HEK293T (cell line): ENCODE measurements around the gene ZNF516.

ENCODE experiments used
- CTCF ChIA-PET: fragments of 350-600 bp; formaldehyde crosslinking; extraction: SDS; loops from one replicate; lab custom pipeline; 2021; ENCODE audit warnings: antibody characterized with exemption, inconsistent platforms; lab: Yijun Ruan, JAX
- POLR2A ChIA-PET: fragments of 350-600 bp; formaldehyde crosslinking; extraction: SDS; loops from one replicate; lab custom pipeline; 2020; ENCODE audit warnings: antibody characterized with exemption, inconsistent platforms; lab: Yijun Ruan, JAX
- DNase-seq: peaks from one replicate; pipeline ENCODE4 v3.0.0; 2012; ENCODE audit warnings: mixed read lengths; ENCODE audit errors: extremely low spot score
- ARNT ChIP-seq: fragments of 450-650 bp; IDR thresholded peaks from 2 replicates; pipeline ENCODE4 v1.6.1; 2017; ENCODE audit warnings: mild to moderate bottlenecking
- BHLHE40 ChIP-seq: fragments of 450-650 bp; IDR thresholded peaks from 2 replicates; pipeline ENCODE4 v1.6.1; 2016; ENCODE audit warnings: mild to moderate bottlenecking, moderate library complexity, borderline replicate concordance
- CTBP1 ChIP-seq: fragments of 450-650 bp; IDR thresholded peaks from 2 replicates; pipeline ENCODE4 v1.6.1; 2016; ENCODE audit warnings: borderline replicate concordance
- ELF4 ChIP-seq: fragments of 450-650 bp; IDR thresholded peaks from 2 replicates; pipeline ENCODE4 v1.6.1; 2017; ENCODE audit warnings: antibody characterized with exemption
- FOXA1 ChIP-seq: fragments of 450-650 bp; IDR thresholded peaks from 2 replicates; pipeline ENCODE4 v1.6.1; 2016; ENCODE audit warnings: mild to moderate bottlenecking
- FOXK2 ChIP-seq: fragments of 450-650 bp; IDR thresholded peaks from 2 replicates; pipeline ENCODE4 v1.6.1; 2016; ENCODE audit warnings: mild to moderate bottlenecking
- FOXM1 ChIP-seq: fragments of 450-650 bp; IDR thresholded peaks from 2 replicates; pipeline ENCODE4 v1.6.1; 2017; ENCODE audit warnings: mild to moderate bottlenecking, borderline replicate concordance
- HDGF ChIP-seq: fragments of 450-650 bp; IDR thresholded peaks from 2 replicates; pipeline ENCODE4 v1.6.1; 2017; ENCODE audit warnings: antibody characterized with exemption, borderline replicate concordance
- L3MBTL2 ChIP-seq: fragments of 450-650 bp; conservative IDR thresholded peaks from 2 replicates; pipeline ENCODE4 v1.6.1; 2016; ENCODE audit warnings: mild to moderate bottlenecking
- LEF1 ChIP-seq: fragments of 450-650 bp; IDR thresholded peaks from 2 replicates; pipeline ENCODE4 v1.6.1; 2017; ENCODE audit warnings: mild to moderate bottlenecking, borderline replicate concordance
- NFRKB ChIP-seq: fragments of 450-650 bp; IDR thresholded peaks from 2 replicates; pipeline ENCODE4 v1.6.1; 2016; ENCODE audit warnings: mild to moderate bottlenecking, moderate library complexity
- PKNOX1 ChIP-seq: fragments of 450-650 bp; IDR thresholded peaks from 2 replicates; pipeline ENCODE4 v1.6.1; 2016
- SP1 ChIP-seq: fragments of 450-650 bp; IDR thresholded peaks from 2 replicates; pipeline ENCODE4 v1.6.1; 2017
- SUZ12 ChIP-seq: fragments of 450-650 bp; IDR thresholded peaks from 2 replicates; pipeline ENCODE4 v1.6.1; 2016; ENCODE audit warnings: mild to moderate bottlenecking
- TARDBP ChIP-seq: fragments of 450-650 bp; IDR thresholded peaks from 2 replicates; pipeline ENCODE4 v1.6.1; 2016
- ZNF384 ChIP-seq: fragments of 450-650 bp; IDR thresholded peaks from 2 replicates; pipeline ENCODE4 v1.6.1; 2016

The ZNF516 gene

GRCh38 chr18:76398295-76398694 is 96.7 kb downstream of the ZNF516 start:
- ChIA-PET CTCF (interaction anchor here (0.7 to 1.2 kb wide), 5 partner anchors 18 to 323 kb away, joined by 3 to 7 read pairs (median 3); no protein-coding TSS in a partner anchor), POLR2A (no interaction called here)
- TF ChIP-seq PKNOX1 (no peak), FOXM1 (no peak), FOXA1 (no peak), FOXK2 (no peak), CTBP1 (no peak), ARNT (no peak), LEF1 (no peak), SUZ12 (no peak), ZNF384 (no peak), BHLHE40 (no peak), HDGF (no peak), SP1 (no peak), NFRKB (no peak), ELF4 (no peak)
- DNase-seq = no peak

- DNase-seq = no peak
- TF ChIP-seq ZNF384 = no peak
- POLR2A ChIA-PET = no interaction called here
- CTCF ChIA-PET = no interaction called here
Observed at GRCh38 chr18:76397631-76398030, 97.4 kb downstream of the ZNF516 start.

GRCh38 chr18:76396792-76397191 is 98.2 kb downstream of the ZNF516 start:
- DNase-seq = no peak
- ChIA-PET POLR2A (no interaction called here), CTCF (no interaction called here)
- TF ChIP-seq SP1 (no peak), LEF1 (no peak), NFRKB (no peak), ARNT (no peak), FOXK2 (no peak), SUZ12 (no peak), FOXM1 (no peak), L3MBTL2 (no peak), TARDBP (no peak), PKNOX1 (no peak), BHLHE40 (no peak), FOXA1 (no peak), ZNF384 (no peak), ELF4 (no peak), HDGF (no peak)

GRCh38 chr18:76395609-76396008 is 99.4 kb downstream of the ZNF516 start:
- CTCF ChIA-PET = no interaction called here
- DNase-seq = no peak
- POLR2A ChIA-PET = no interaction called here
- no peak for TF ChIP-seq NFRKB

GRCh38 chr18:76394780-76395476 is 100.1 kb downstream of the ZNF516 start:
- POLR2A ChIA-PET = no interaction called here
- DNase-seq = no peak
- CTCF ChIA-PET = no interaction called here
- TF ChIP-seq ELF4 = no peak
- no peak for TF ChIP-seq HDGF
- TF ChIP-seq BHLHE40 = no peak
- TF ChIP-seq NFRKB = no peak
- no peak for TF ChIP-seq FOXK2
- TF ChIP-seq PKNOX1 = no peak
- no peak for TF ChIP-seq FOXA1
- TF ChIP-seq FOXM1 = no peak
- no peak for TF ChIP-seq L3MBTL2
- TF ChIP-seq LEF1 = no peak
- TF ChIP-seq ARNT = no peak

GRCh38 chr18:76392349-76392748 is 102.7 kb downstream of the ZNF516 start:
- TF ChIP-seq HDGF (no peak), FOXM1 (no peak), BHLHE40 (no peak), ELF4 (no peak), ZNF384 (no peak), PKNOX1 (no peak), FOXA1 (no peak), FOXK2 (no peak), CTBP1 (no peak), ARNT (no peak), NFRKB (no peak), L3MBTL2 (no peak), SUZ12 (no peak), LEF1 (no peak), TARDBP (no peak), SP1 (no peak)
- no peak for DNase-seq
- POLR2A ChIA-PET = no interaction called here
- CTCF ChIA-PET = no interaction called here
